Adrenal gland (tissue), 5 donors: Measurements from ENCODE around the gene WT1.

Experiments used
- POLR2A ChIP-seq, 2 donors: fragments of 450-650 bp; IDR thresholded peaks; one replicate each; pipeline ENCODE4 v1.6.1; 2017; ENCODE audit warnings: antibody characterized with exemption in 2 of 2, mild to moderate bottlenecking in 2 of 2, moderate library complexity in 1 of 2
- TF ChIP-seq, protein P1 (sequence below), 6 experiments: fragments of 450-650 bp in 4 of 6; fragments of 200-600 bp in 2 of 6; sonication (generic) in 1 of 6; IDR thresholded peaks; 1 replicate in 5 of 6; 2 replicates in 1 of 6; pipeline versions ENCODE4 v1.5.1 to v1.8.0; 2016 to 2021; ENCODE audit warnings: antibody characterized with exemption in 6 of 6, mild to moderate bottlenecking in 2 of 6, moderate library complexity in 1 of 6
- donor health status: DM: no; HTN: no; CAD: no.

DNA sequence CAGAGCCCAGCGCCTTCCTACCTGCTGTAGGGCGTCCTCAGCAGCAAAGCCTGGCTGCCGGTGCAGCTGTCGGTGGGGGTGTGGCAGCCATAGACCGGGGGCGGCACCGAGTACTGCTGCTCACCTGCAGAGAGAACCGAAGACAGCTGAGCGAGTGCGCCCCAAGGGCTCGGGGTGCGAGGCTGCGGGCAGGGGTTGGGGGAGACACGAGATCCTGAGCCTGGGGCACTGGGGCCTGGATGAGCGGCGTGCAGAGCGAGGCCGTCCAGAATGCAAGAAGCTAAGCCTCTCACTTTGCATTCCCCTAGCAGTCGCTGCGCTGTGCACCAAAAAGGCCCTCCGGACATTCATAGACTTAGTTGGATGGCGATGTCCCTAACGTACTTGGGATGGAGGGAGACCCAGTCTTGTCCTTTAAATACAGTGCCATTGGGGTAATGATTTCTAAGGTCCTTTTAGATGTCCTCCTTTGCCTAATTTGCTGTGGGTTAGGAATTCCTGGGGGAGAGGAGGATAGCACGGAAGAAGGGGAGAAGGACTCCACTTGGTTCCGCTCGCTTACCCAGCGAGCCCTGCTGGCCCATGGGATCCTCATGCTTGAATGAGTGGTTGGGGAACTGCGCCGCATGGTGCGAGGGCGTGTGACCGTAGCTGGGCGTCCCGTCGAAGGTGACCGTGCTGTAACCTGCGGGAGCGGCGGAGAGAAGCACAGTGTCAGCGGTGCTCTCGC is 7.2 kb downstream of the WT1 start:
- TF ChIP-seq, protein P1, sequence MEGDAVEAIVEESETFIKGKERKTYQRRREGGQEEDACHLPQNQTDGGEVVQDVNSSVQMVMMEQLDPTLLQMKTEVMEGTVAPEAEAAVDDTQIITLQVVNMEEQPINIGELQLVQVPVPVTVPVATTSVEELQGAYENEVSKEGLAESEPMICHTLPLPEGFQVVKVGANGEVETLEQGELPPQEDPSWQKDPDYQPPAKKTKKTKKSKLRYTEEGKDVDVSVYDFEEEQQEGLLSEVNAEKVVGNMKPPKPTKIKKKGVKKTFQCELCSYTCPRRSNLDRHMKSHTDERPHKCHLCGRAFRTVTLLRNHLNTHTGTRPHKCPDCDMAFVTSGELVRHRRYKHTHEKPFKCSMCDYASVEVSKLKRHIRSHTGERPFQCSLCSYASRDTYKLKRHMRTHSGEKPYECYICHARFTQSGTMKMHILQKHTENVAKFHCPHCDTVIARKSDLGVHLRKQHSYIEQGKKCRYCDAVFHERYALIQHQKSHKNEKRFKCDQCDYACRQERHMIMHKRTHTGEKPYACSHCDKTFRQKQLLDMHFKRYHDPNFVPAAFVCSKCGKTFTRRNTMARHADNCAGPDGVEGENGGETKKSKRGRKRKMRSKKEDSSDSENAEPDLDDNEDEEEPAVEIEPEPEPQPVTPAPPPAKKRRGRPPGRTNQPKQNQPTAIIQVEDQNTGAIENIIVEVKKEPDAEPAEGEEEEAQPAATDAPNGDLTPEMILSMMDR (IDR thresholded peaks at IDR 0.05): no peak
- TF ChIP-seq POLR2A (IDR thresholded peaks at IDR 0.05): no peak
